PC-9 (cell line): ENCODE data around the gene SLC25A15.

Source experiments
- EZH2 ChIP-seq: fragments of 200-600 bp; sonication (generic); IDR thresholded peaks from 2 replicates; pipeline ENCODE4 v1.8.0; 2017; ENCODE audit warnings: antibody characterized with exemption, low read depth
- TF ChIP-seq, protein P1 (sequence below): fragments of 200-600 bp; sonication (generic); conservative IDR thresholded peaks from 2 replicates; pipeline ENCODE4 v1.6.1; 2017; ENCODE audit warnings: mixed run types, antibody characterized with exemption, mild to moderate bottlenecking, moderate library complexity

DNA sequence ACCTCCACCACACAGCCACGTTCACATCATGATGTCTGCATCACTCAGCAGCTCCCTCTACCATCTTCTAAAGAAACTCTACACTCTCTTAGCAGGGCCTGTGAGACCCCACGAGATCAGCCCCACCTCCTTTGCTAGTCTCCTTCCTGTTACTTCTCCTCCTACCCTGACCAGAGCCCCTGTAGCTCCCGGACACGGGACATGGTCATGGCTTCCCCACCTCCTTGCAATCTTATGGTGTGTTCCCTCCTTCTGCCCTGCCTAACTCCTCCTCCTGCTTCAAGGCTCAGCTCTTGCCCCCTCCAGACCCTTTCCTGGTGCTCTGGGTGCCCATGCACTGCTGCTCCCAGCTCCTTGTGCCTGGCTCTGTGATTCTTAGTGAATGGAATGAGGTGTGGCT, 10.4 kb upstream of the SLC25A15 start:
- TF ChIP-seq, protein P1, sequence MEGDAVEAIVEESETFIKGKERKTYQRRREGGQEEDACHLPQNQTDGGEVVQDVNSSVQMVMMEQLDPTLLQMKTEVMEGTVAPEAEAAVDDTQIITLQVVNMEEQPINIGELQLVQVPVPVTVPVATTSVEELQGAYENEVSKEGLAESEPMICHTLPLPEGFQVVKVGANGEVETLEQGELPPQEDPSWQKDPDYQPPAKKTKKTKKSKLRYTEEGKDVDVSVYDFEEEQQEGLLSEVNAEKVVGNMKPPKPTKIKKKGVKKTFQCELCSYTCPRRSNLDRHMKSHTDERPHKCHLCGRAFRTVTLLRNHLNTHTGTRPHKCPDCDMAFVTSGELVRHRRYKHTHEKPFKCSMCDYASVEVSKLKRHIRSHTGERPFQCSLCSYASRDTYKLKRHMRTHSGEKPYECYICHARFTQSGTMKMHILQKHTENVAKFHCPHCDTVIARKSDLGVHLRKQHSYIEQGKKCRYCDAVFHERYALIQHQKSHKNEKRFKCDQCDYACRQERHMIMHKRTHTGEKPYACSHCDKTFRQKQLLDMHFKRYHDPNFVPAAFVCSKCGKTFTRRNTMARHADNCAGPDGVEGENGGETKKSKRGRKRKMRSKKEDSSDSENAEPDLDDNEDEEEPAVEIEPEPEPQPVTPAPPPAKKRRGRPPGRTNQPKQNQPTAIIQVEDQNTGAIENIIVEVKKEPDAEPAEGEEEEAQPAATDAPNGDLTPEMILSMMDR, result no peak
- no peak for TF ChIP-seq EZH2
